Measurements from ENCODE around the gene ARID1B. TPM values are rescaled to one million over a fixed set of nuclear protein-coding genes. Genes with fewer than 3 reads are reported as not detected.

Gene ARID1B
- total and polyA plus RNA-seq, 10 of the 15 experiments (the other 5 are each of a cell fraction or from before 2014, with no cell fraction given) = 24.7 to 133 (median 54.6) TPM

DNA sequence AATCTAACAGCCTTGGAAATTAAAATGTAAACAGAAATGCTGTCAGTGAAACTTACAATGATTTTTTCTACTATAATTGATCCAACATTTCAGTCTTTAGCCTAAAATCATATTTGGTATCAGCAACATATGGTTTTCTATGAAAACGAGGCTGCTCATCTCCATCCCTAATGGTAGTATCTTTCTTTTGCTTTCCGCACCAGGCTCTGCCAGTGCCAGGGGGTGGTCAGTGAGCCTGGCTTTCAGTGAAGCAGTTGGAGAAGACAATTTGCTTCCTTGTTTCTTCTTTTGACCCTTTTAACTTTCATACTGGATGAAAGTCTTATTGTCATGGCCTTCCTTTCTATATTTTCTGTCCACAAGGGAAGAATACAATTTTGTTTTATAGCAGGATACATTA is 258.4 kb downstream of the ARID1B start (continued):
- no peak for TF ChIP-seq PBX3 (IDR thresholded peaks at IDR 0.05; ENCODE audit: insufficient replicate concordance, low read depth, low read length)
- no peak for TF ChIP-seq ZNF274 (IDR thresholded peaks at IDR 0.05; ENCODE audit: insufficient read depth, insufficient read length)
- TF ChIP-seq, protein P1, sequence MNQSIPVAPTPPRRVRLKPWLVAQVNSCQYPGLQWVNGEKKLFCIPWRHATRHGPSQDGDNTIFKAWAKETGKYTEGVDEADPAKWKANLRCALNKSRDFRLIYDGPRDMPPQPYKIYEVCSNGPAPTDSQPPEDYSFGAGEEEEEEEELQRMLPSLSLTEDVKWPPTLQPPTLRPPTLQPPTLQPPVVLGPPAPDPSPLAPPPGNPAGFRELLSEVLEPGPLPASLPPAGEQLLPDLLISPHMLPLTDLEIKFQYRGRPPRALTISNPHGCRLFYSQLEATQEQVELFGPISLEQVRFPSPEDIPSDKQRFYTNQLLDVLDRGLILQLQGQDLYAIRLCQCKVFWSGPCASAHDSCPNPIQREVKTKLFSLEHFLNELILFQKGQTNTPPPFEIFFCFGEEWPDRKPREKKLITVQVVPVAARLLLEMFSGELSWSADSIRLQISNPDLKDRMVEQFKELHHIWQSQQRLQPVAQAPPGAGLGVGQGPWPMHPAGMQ (IDR thresholded peaks at IDR 0.05; ENCODE audit: borderline replicate concordance) = no peak
- TF ChIP-seq MTA2 (IDR thresholded peaks at IDR 0.05; ENCODE audit: low read depth) = no peak
- TF ChIP-seq ETV6 (conservative IDR thresholded peaks at IDR 0.05 in 1 of 2, IDR thresholded peaks at IDR 0.05 in 1 of 2; ENCODE audit: borderline replicate concordance in 1 of 2, low read depth in 1 of 2) = no peak
- TF ChIP-seq ATF2 (IDR thresholded peaks at IDR 0.05; ENCODE audit: low read length) = no peak
- TF ChIP-seq EP300 (IDR thresholded peaks at IDR 0.05; ENCODE audit: borderline replicate concordance in 1 of 2, control insufficient read depth in 1 of 2, low read depth in 2 of 2, low read length in 2 of 2) = no peak
- no peak for TF ChIP-seq YY1 (IDR thresholded peaks at IDR 0.05; ENCODE audit: low read depth, low read length)
- TF ChIP-seq ZNF207 (IDR thresholded peaks at IDR 0.05; ENCODE audit: borderline replicate concordance) = no peak
- TF ChIP-seq GABPA (IDR thresholded peaks at IDR 0.05; ENCODE audit: low read depth) = no peak
- TF ChIP-seq SMC3 (IDR thresholded peaks at IDR 0.05; ENCODE audit: borderline replicate concordance, low read length) = no peak

Measured in GM12878 (cell line).